ENCODE data around the gene MARCO.

MARCO gene

DNA sequence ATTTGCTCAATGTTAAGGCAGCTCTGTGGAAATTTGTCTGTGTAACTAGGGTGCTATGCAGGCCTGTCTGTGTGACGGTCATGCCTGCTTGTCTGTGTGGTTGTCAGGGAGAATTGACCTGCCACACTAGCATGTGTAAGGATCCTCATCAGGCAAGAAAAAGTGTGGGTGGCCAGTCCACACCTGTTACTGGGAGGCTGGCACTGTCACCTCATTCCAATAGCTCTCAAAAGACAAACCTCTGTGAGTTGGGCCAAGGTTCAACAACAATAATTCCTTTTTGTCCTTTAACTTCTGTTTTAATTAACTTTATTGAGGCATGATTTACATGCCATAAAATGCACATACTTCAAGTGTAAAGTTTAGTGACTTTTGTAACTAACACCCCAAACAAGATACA is 4.2 kb upstream of the MARCO start:
- no peak overlapping the region for H2AFZ ChIP-seq (ENCODE audit: low read depth, low read length)
- no peaks in the 10 kb centered on the region for H3K36me3 ChIP-seq (replicated peaks; ENCODE audit: low read depth, low read length)
- H3K27ac ChIP-seq (ENCODE audit: low read length) = no peak overlapping the region
- TF ChIP-seq, protein P1, sequence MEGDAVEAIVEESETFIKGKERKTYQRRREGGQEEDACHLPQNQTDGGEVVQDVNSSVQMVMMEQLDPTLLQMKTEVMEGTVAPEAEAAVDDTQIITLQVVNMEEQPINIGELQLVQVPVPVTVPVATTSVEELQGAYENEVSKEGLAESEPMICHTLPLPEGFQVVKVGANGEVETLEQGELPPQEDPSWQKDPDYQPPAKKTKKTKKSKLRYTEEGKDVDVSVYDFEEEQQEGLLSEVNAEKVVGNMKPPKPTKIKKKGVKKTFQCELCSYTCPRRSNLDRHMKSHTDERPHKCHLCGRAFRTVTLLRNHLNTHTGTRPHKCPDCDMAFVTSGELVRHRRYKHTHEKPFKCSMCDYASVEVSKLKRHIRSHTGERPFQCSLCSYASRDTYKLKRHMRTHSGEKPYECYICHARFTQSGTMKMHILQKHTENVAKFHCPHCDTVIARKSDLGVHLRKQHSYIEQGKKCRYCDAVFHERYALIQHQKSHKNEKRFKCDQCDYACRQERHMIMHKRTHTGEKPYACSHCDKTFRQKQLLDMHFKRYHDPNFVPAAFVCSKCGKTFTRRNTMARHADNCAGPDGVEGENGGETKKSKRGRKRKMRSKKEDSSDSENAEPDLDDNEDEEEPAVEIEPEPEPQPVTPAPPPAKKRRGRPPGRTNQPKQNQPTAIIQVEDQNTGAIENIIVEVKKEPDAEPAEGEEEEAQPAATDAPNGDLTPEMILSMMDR (IDR thresholded peaks at IDR 0.05; ENCODE audit: low read depth, low read length) = no peak
- no peak for TF ChIP-seq EZH2phosphoT487 (IDR thresholded peaks at IDR 0.05; ENCODE audit: low read depth)
- no peak overlapping the region for H3K4me3 ChIP-seq (ENCODE audit: low read length)
- no peaks in the 10 kb centered on the region for H4K20me1 ChIP-seq (ENCODE audit: insufficient read depth, low read length)
- peaks cover 8% of the 10 kb centered on the region for H3K27me3 ChIP-seq (ENCODE audit: low read depth, low read length)
- H3K9me3 ChIP-seq (ENCODE audit: insufficient read depth, low read length) = peaks cover 4% of the 10 kb centered on the region; the same call in 1 of the 2 replicates
- H3K4me2 ChIP-seq (ENCODE audit: low read length) = no peak overlapping the region
- H3K4me1 ChIP-seq (ENCODE audit: low read length) = no peaks in the 10 kb centered on the region
- H3K9ac ChIP-seq (ENCODE audit: low read length) = no peak overlapping the region
- H3K79me2 ChIP-seq (ENCODE audit: low read length) = no peaks in the 10 kb centered on the region

DNA sequence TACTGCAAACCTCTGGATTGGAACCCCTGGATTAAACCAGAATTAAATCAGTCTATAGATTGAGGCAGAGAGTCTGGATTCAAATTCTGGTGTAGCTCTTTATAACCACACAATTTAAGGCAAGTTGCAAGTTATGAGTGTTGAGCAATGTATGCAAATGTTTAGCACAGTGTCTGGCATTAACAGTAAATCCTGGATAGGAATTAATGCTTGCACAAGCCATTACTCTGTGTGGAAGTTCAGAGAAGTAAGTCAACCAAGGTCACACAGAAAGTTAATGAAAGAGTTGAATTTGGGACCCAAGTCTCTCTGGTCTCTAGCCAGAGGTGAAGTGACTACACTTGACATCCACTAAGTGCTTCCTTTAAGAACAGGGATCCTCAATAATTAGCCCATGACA is 2.0 kb upstream of the MARCO start:
- H3K79me2 ChIP-seq (ENCODE audit: low read length) = no peaks in the 10 kb centered on the region
- H3K9me3 ChIP-seq (ENCODE audit: insufficient read depth, low read length) = no peaks in the 10 kb centered on the region
- peaks cover 17% of the 10 kb centered on the region for H3K27me3 ChIP-seq (ENCODE audit: low read depth, low read length)
- H4K20me1 ChIP-seq (ENCODE audit: insufficient read depth, low read length) = no peaks in the 10 kb centered on the region
- H3K4me2 ChIP-seq (ENCODE audit: low read length) = no peak overlapping the region
- H3K4me1 ChIP-seq (ENCODE audit: low read length) = no peaks in the 10 kb centered on the region
- no peaks in the 10 kb centered on the region for H3K36me3 ChIP-seq (replicated peaks; ENCODE audit: low read depth, low read length)
- TF ChIP-seq, protein P1 (IDR thresholded peaks at IDR 0.05; ENCODE audit: low read depth, low read length) = no peak
- no peak overlapping the region for H2AFZ ChIP-seq (ENCODE audit: low read depth, low read length)
- H3K4me3 ChIP-seq (ENCODE audit: low read length) = no peak overlapping the region
- H3K27ac ChIP-seq (ENCODE audit: low read length) = no peak overlapping the region
- no peak overlapping the region for H3K9ac ChIP-seq (ENCODE audit: low read length)

DNA sequence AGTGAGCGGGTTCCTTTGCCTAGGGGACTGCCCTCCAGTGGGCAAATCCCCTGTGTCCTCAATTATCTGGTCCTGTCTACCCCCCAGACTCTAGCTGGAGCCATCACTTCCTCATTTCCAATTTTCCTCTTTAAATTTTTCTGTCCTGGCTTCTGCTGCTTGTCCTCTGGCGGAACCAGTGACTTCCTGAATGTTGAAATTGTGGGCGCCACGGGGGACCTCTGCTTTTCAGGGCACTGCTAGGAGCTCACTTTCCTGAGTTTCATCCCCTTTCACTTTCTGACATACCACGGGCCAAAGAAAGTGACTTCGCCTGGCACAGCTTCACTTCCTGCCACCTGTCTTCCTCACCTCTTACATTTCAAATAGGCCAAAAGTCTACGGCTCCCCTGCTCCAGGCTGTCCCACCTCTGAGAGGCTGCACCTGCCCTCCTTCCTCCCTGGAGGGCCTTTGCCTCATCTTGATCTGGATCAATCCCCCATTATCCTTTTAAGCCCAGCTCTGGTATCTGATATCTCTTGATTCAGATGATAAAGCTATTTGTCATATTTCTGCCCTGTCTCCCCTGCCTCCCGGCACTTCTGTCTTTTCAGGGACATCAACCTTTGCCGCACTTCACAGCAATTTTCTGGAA is 1.4 kb upstream of the MARCO start:
- H3K27ac ChIP-seq (ENCODE audit: low read length) = no peak overlapping the region
- no peak overlapping the region for H3K4me3 ChIP-seq (ENCODE audit: low read length)
- no peaks in the 10 kb centered on the region for H3K36me3 ChIP-seq (replicated peaks; ENCODE audit: low read depth, low read length)
- H3K9ac ChIP-seq (ENCODE audit: low read length) = no peak overlapping the region
- no peaks in the 10 kb centered on the region for H4K20me1 ChIP-seq (ENCODE audit: insufficient read depth, low read length)
- no peaks in the 10 kb centered on the region for H3K4me1 ChIP-seq (ENCODE audit: low read length)
- H3K27me3 ChIP-seq (ENCODE audit: low read depth, low read length) = peaks cover 18% of the 10 kb centered on the region
- no peak overlapping the region for H2AFZ ChIP-seq (ENCODE audit: low read depth, low read length)
- no peaks in the 10 kb centered on the region for H3K9me3 ChIP-seq (ENCODE audit: insufficient read depth, low read length)
- no peaks in the 10 kb centered on the region for H3K79me2 ChIP-seq (ENCODE audit: low read length)
- no peak overlapping the region for H3K4me2 ChIP-seq (ENCODE audit: low read length)
- TF ChIP-seq, protein P1 (IDR thresholded peaks at IDR 0.05; ENCODE audit: low read depth, low read length) = no peak
- TF ChIP-seq EZH2phosphoT487 (IDR thresholded peaks at IDR 0.05; ENCODE audit: low read depth) = no peak

DNA sequence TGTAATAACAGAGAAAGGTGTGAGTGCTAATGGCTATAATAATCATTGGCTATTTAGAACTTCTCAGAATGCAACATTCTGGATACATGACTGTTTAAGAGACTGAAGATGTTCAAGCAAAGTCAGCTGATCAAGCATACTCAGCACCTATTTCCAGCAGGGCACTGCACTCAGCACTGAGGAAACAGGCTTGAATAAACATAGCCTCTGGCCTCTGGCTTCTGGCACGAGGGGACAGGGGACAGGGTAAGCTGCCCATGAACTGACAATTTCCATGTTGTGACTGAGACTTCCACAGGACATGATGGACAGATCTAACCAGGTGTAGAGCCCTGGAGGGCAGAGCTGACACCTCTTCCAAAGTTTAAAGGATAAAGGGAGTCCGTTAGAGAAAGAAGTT is 1.3 kb downstream of the MARCO start:
- Histone ChIP-seq H3K9me3 (ENCODE audit: insufficient read depth, low read length) (no peaks in the 10 kb centered on the region), H3K4me2 (ENCODE audit: low read length) (no peak overlapping the region), H3K27ac (ENCODE audit: low read length) (no peak overlapping the region), H3K79me2 (ENCODE audit: low read length) (no peaks in the 10 kb centered on the region), H4K20me1 (ENCODE audit: insufficient read depth, low read length) (no peaks in the 10 kb centered on the region), H2AFZ (ENCODE audit: low read depth, low read length) (no peak overlapping the region), H3K9ac (ENCODE audit: low read length) (no peak overlapping the region), H3K27me3 (ENCODE audit: low read depth, low read length) (peaks cover 11% of the 10 kb centered on the region; the same call in 1 of the 2 replicates), H3K36me3 (replicated peaks; ENCODE audit: low read depth, low read length) (no peaks in the 10 kb centered on the region), H3K4me1 (ENCODE audit: low read length) (no peaks in the 10 kb centered on the region), H3K4me3 (ENCODE audit: low read length) (no peak overlapping the region)
- TF ChIP-seq, protein P1 (IDR thresholded peaks at IDR 0.05; ENCODE audit: low read depth, low read length) = no peak
- no peak for TF ChIP-seq EZH2phosphoT487 (IDR thresholded peaks at IDR 0.05; ENCODE audit: low read depth)

All from OCI-LY3 (cell line).